GM19043 (cell line): Measurements from ENCODE around the gene CDH4.

Experiments used
- ATAC-seq: cut with Tn5 transposase; IDR thresholded peaks from one replicate; pipeline ENCODE4 v1.9.1; 2021; ENCODE audit warnings: low read depth; ENCODE audit not compliant: unreplicated experiment

CDH4 gene

GRCh38 chr20:61813791-61814190 lies 561.7 kb downstream of the CDH4 start:
- no peak for ATAC-seq

- ATAC-seq = no peak
Observed at GRCh38 chr20:61814244-61814643, 562.2 kb downstream of the CDH4 start.

GRCh38 chr20:61814726-61815125 lies 562.7 kb downstream of the CDH4 start:
- ATAC-seq = no peak

- ATAC-seq = no peak
Observed at GRCh38 chr20:61815176-61815575, 563.1 kb downstream of the CDH4 start.

GRCh38 chr20:61815678-61816077 lies 563.6 kb downstream of the CDH4 start:
- no peak for ATAC-seq

GRCh38 chr20:61816606-61817460 lies 564.8 kb downstream of the CDH4 start:
- no peak for ATAC-seq

GRCh38 chr20:61817575-61817974 lies 565.5 kb downstream of the CDH4 start:
- ATAC-seq = no peak

GRCh38 chr20:61818746-61819573 lies 566.9 kb downstream of the CDH4 start:
- ATAC-seq = no peak

- ATAC-seq = no peak
Observed at GRCh38 chr20:61819574-61819846, 567.4 kb downstream of the CDH4 start.

GRCh38 chr20:61819921-61820825 lies 568.1 kb downstream of the CDH4 start:
- ATAC-seq = no peak

- no peak for ATAC-seq
Observed at GRCh38 chr20:61821735-61822134, 569.7 kb downstream of the CDH4 start.

- ATAC-seq = no peak
Observed at GRCh38 chr20:61822396-61822795, 570.3 kb downstream of the CDH4 start.

GRCh38 chr20:61823242-61823641 lies 571.2 kb downstream of the CDH4 start:
- no peak for ATAC-seq

GRCh38 chr20:61828891-61829290 lies 576.8 kb downstream of the CDH4 start:
- no peak for ATAC-seq

- ATAC-seq = no peak
Observed at GRCh38 chr20:61829526-61829925, 577.5 kb downstream of the CDH4 start.

- ATAC-seq = no peak
Observed at GRCh38 chr20:61830241-61830930, 578.3 kb downstream of the CDH4 start.

GRCh38 chr20:61830991-61831390 lies 578.9 kb downstream of the CDH4 start:
- ATAC-seq = no peak

GRCh38 chr20:61832181-61832580 lies 580.1 kb downstream of the CDH4 start:
- ATAC-seq = no peak

GRCh38 chr20:61833807-61834610 lies 581.9 kb downstream of the CDH4 start:
- no peak for ATAC-seq

- ATAC-seq = no peak
Observed at GRCh38 chr20:61835301-61835700, 583.2 kb downstream of the CDH4 start.
